DMS153 (cell line): Measurements from ENCODE around the gene SPIRE1.
"Not testable (repeated sequence)": the region's sequence is repeated elsewhere in the genome, so short reads cannot be mapped to it uniquely, and the experiment has no call there.

ENCODE experiments used
- DNase-seq: peaks from one replicate; lab custom pipeline; 2025; lab: John Stamatoyannopoulos, UW

The SPIRE1 gene

GRCh38 chr18:12598181-12598930, 59.6 kb downstream of the SPIRE1 start:
- no peak for DNase-seq

DNA sequence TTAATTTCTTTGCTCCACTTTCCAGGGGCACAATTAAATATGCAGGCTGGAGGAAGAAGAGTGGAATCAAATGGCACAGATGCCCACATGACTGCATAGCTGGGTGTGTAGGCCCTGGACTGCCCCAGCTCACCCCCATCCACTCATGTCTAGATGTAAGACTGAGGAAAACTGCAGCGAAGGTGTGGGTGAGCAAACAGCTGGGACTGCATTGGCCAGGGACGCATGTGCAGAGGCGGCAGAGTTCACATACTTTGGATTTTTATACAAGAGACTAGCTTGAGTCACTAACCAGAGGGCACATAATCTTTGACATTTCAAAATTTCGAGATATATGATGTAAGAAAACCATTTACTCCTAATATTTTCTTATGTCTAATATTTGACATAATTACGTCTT, 60.1 kb downstream of the SPIRE1 start:
- no peak for DNase-seq

DNA sequence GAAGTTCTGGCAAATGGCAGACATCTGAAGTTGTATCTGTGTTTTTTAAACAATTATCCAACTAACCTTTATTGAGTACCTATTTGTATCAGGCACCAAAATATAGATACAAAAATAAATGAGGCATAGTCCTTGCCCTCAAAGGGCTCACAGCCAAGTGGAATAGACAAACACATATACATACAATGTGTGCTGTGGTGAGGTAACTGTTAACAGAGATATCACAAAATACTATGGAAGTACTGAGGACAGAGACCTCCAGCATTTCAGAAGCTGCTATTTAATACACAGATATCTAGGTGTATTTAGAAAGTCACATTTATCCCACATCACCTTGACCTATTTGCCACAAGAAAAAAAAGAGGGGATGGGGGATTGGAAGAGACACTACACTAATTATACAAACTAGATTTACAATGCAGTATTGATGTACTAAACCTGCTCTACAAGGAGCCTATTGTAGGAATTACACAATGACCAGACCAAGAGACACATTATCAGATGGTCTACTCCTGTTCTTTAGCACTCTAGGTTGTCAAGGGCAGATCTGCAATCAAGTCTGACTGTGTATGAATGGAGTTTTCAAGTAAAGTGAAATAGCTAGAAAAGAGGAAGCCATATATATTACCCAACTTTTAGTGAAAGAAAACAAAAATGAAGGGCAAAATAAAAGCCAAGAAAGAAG, 62.2 kb downstream of the SPIRE1 start:
- DNase-seq = no peak

GRCh38 chr18:12593866-12594265, 64.0 kb downstream of the SPIRE1 start:
- no peak for DNase-seq

- DNase-seq = no peak
Measured at GRCh38 chr18:12592597-12593127, 65.2 kb downstream of the SPIRE1 start.

GRCh38 chr18:12589448-12589847, 68.5 kb downstream of the SPIRE1 start:
- peak; percentile 26 for DNase-seq

- DNase-seq = no peak
Measured at GRCh38 chr18:12586956-12587355, 71.0 kb downstream of the SPIRE1 start.

GRCh38 chr18:12585218-12585617, 72.7 kb downstream of the SPIRE1 start:
- no peak for DNase-seq

GRCh38 chr18:12580630-12581342, 77.1 kb downstream of the SPIRE1 start:
- DNase-seq = no peak

GRCh38 chr18:12579775-12580174, 78.1 kb downstream of the SPIRE1 start:
- DNase-seq = no peak

- no peak for DNase-seq
Measured at GRCh38 chr18:12577848-12578247, 80.1 kb downstream of the SPIRE1 start.

DNA sequence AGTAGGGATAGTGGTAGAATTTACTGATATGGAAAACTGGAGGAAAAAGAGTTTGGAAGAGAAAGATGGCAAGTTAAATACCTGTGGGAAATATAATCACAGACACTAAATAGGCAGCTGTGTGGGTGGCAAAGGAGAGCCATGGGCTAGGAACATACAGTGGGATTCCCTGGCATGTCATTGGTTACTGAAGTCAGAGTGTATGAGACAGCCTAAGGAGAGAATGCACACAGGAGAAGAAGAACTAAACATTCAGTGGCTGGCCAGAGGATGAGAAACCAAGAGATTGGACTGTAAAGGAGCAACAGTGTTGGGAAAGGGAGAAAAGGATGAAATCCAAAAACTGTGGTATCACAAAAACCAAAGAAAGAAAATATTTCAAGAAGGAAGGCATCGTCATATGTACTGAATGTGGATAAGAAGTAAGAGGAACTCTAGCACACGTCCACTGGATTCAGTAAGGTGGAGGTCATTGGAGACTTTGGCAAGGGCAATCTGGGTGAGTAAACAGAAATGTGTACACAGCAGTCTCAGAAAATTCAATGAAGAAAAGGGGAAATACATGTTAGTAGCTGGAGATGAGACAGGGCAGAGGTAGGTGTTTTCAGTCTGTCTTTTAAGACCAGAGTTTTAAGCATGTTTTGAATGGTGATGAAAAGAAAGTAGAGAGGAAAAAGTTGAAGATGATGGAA, 83.3 kb downstream of the SPIRE1 start:
- DNase-seq = no peak

DNA sequence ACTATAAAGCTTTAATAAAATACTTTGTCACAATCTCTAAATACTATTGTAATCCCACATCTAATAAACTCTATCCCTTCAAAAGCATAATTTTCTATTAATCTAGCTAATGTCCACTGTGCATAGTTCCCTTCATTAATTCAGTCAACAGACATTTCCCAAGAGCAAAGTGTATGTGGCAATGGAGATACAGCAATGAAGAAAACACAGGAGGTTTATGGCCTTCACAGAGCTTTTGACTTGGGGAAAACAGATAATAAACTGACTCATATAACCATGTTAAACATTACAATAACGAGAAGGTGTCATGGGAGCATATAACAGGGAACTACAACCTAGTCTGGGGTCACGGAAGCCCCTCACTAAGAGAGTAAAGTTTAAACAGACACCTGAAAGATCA, 86.3 kb downstream of the SPIRE1 start:
- DNase-seq = no peak

GRCh38 chr18:12569791-12570190, 88.1 kb downstream of the SPIRE1 start:
- no peak for DNase-seq

DNA sequence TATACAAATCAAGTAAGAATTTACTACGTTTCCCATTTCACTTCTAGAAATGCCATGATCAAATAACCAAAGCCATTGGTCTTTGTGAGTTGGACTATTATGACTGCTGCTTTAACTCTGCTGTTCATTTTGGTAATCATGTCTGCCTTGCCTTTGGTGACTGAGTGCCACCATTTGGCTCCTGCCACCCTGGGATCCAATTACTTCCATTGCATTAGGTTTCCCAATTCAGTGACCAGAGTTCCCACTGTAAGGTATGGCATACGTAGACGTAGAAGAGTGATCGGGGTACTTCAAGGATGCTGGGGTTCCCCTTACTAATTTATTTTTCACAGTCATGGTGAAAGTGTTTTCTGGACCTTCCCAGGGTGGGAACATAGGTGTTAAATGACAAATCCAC, 90.1 kb downstream of the SPIRE1 start:
- no peak for DNase-seq

- DNase-seq = no peak
Measured at GRCh38 chr18:12564861-12565260, 93.0 kb downstream of the SPIRE1 start.

- no peak for DNase-seq
Measured at GRCh38 chr18:12564378-12564777, 93.5 kb downstream of the SPIRE1 start.

- DNase-seq = not testable (repeated sequence)
Measured at GRCh38 chr18:12560600-12560999, 97.3 kb downstream of the SPIRE1 start.

- no peak for DNase-seq
Measured at GRCh38 chr18:12559319-12559718, 98.6 kb downstream of the SPIRE1 start.

DNA sequence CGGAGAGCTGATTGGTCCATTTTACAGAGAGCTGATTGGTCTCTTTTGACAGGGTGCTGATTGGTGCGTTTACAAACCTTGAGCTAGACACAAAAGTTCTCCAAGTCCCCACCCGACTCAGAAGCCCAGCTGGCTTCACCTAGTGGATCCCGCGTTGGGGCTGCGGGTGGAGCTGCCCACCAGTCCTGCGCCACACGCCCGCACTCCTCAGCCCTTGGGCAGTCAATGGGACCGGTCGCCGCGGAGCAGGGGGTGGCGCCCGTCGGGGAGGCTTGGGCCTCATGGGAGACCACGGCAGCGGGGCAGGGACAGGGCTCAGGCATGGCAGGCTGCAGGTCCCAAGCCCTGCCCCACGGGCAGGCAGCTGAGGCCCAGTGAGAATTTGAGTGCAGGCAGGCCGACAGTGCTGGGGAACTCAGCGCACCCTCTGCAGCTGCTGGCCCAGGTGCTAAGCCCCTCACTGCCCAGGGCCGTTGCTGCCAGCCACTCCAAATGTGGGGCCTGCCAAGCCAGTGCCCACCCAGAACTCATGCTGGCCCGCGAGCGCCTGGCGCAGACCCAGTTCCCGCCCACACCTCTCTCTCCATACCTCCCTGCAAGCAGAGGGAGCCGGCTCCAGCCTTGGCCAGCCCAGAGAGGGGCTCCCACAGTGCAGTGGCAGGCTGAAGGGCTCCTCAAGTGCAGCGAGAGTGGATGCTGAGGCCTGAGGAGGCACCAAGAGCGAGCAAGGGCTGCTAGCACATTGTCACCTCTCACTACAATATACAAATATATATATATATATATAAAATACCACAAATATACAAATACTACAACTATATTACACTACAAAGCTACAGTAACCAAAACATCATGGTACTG, 100.7 kb downstream of the SPIRE1 start:
- DNase-seq = no peak

GRCh38 chr18:12554796-12555388, 103.0 kb downstream of the SPIRE1 start:
- no peak for DNase-seq
